Gastroesophageal sphincter (tissue), 4 donors: ENCODE data around the gene NCOR1. TPM values are rescaled to one million over a fixed set of nuclear protein-coding genes. Genes with fewer than 3 reads are reported as not detected.

ENCODE experiments used
- ATAC-seq: fragments of 150-250 bp; one replicate; pipeline ENCODE4 v1.9.1; 2016; ENCODE audit warnings: mild to moderate bottlenecking, moderate library complexity
- H3K27ac ChIP-seq, 4 donors: fragments of 200-600 bp; sonication (generic) in 3 of 4; 1 replicate in 3 of 4; 2 replicates in 1 of 4; pipeline ENCODE4 v1.5.1; 2016 to 2019
- H3K27me3 ChIP-seq: fragments of 200-600 bp; sonication (generic); one replicate; pipeline ENCODE4 v1.5.1; 2019
- H3K36me3 ChIP-seq, 2 donors: fragments of 200-600 bp; sonication (generic); one replicate each; pipeline ENCODE4 v1.5.1; 2019; ENCODE audit warnings: control low read depth in 1 of 2
- H3K4me1 ChIP-seq, 3 donors: fragments of 200-600 bp; sonication (generic); 1 replicate in 2 of 3; 2 replicates in 1 of 3; pipeline ENCODE4 v1.5.1; 2016 to 2019; ENCODE audit warnings: control low read depth in 2 of 3
- H3K4me3 ChIP-seq, 2 donors: fragments of 200-600 bp; sonication (generic); one replicate each; pipeline ENCODE4 v1.5.1; 2019; ENCODE audit warnings: mild to moderate bottlenecking in 1 of 2, moderate library complexity in 1 of 2
- H3K9me3 ChIP-seq, 3 donors: fragments of 200-600 bp; sonication (generic); one replicate each; pipeline ENCODE4 v1.5.1; 2017 to 2019; ENCODE audit warnings: control low read depth in 2 of 3
- CTCF ChIP-seq, 4 experiments: fragments of 200-600 bp in 2 of 4; fragments of 450-650 bp in 2 of 4; sonication (generic) in 1 of 4; IDR thresholded peaks; one replicate each; pipeline ENCODE4 v1.5.1; 2017 to 2019; ENCODE audit warnings: antibody characterized with exemption in 4 of 4, mild to moderate bottlenecking in 2 of 4, moderate library complexity in 2 of 4
- EP300 ChIP-seq: sonication (generic); formaldehyde crosslinking; IDR thresholded peaks from one replicate; pipeline ENCODE4 v1.6.1; 2017; ENCODE audit warnings: antibody characterized with exemption, mild to moderate bottlenecking
- POLR2A ChIP-seq, 2 donors: fragments of 450-650 bp; IDR thresholded peaks; one replicate each; pipeline ENCODE4 v1.6.1; 2017; ENCODE audit warnings: antibody characterized with exemption in 2 of 2, mild to moderate bottlenecking in 2 of 2, moderate library complexity in 1 of 2
- POLR2AphosphoS5 ChIP-seq: sonication (generic); formaldehyde crosslinking; IDR thresholded peaks from one replicate; pipeline ENCODE4 v1.6.1; 2017; ENCODE audit warnings: antibody characterized with exemption
- WGBS, 2 donors: methylation state at CpG; one replicate each; pipeline ENCODE4 v1.1.5; 2018; ENCODE audit warnings: low coverage in 1 of 2; 5-methylcytosine and 5-hydroxymethylcytosine counted together
- total RNA-seq, 4 donors: library from RNA; depleted of rRNA; stranded (reverse); fragments of >200 nt; gene quantifications; one replicate each; pipeline ENCODE4 v1.1.0, GENCODE V29; 2016

The NCOR1 gene
- total RNA-seq, 4 donors from 2014 or later = 76.3 to 160 (median 108) TPM

- TF ChIP-seq POLR2A (IDR thresholded peaks at IDR 0.05) (no peak), POLR2AphosphoS5 (no peak), CTCF (IDR thresholded peaks at IDR 0.05) (no peak), EP300 (no peak)
- H3K27me3 ChIP-seq = no peaks in the 10 kb centered on the region
- H3K4me1 ChIP-seq = peaks cover 0 to 7% (median 0%) of the 10 kb centered on the region in 3 donors
- no peak overlapping the region for H3K4me3 ChIP-seq
- H3K27ac ChIP-seq = no peak overlapping the region
- peaks cover 0 to 80% of the 10 kb centered on the region in 2 donors for H3K36me3 ChIP-seq
- no peak for ATAC-seq
- no peaks in the 10 kb centered on the region for H3K9me3 ChIP-seq
- WGBS, 2 donors = 79 to 95% methylated on average over 2 to 6 of the region's 6 CpGs
Observed at GRCh38 chr17:16101440-16101839, 113.9 kb downstream of the NCOR1 start.

GRCh38 chr17:16100737-16101400, 114.5 kb downstream of the NCOR1 start:
- 80 to 81% methylated on average over 5 to 8 of the region's 8 CpGs for WGBS, 2 donors
- no peak for ATAC-seq

GRCh38 chr17:16091773-16092172, 123.6 kb downstream of the NCOR1 start:
- peaks cover 0 to 44% of the 10 kb centered on the region in 2 donors for H3K36me3 ChIP-seq
- ATAC-seq = no peak
- WGBS, 2 donors = 96 to 97% methylated on average over 4 of the region's 4 CpGs
- no peak overlapping the region for H3K4me3 ChIP-seq
- no peak overlapping the region for H3K27ac ChIP-seq
- no peaks in the 10 kb centered on the region for H3K4me1 ChIP-seq
- TF ChIP-seq CTCF (IDR thresholded peaks at IDR 0.05) = no peak
- no peak for TF ChIP-seq POLR2A (IDR thresholded peaks at IDR 0.05)
- no peak for TF ChIP-seq POLR2AphosphoS5
- no peak for TF ChIP-seq EP300
- no peaks in the 10 kb centered on the region for H3K9me3 ChIP-seq
- H3K27me3 ChIP-seq = no peaks in the 10 kb centered on the region

More at GRCh38 chr17:16100737-16101400, 114.5 kb downstream of the NCOR1 start:
- Histone ChIP-seq H3K4me1 (peaks cover 0 to 1% (median 0%) of the 10 kb centered on the region in 3 donors), H3K27me3 (no peaks in the 10 kb centered on the region), H3K4me3 (no peak overlapping the region), H3K9me3 (no peaks in the 10 kb centered on the region), H3K36me3 (peaks cover 0 to 78% of the 10 kb centered on the region in 2 donors), H3K27ac (no peak overlapping the region)
- no peak for TF ChIP-seq POLR2A (IDR thresholded peaks at IDR 0.05)
- TF ChIP-seq CTCF (IDR thresholded peaks at IDR 0.05) = no peak
- TF ChIP-seq EP300 = no peak
- no peak for TF ChIP-seq POLR2AphosphoS5

GRCh38 chr17:16086957-16087356, 128.4 kb downstream of the NCOR1 start:
- no peak for ATAC-seq
- Histone ChIP-seq H3K27ac (no peak overlapping the region), H3K4me1 (peaks cover 0 to 17% (median 8%) of the 10 kb centered on the region in 3 donors), H3K4me3 (no peak overlapping the region), H3K27me3 (no peaks in the 10 kb centered on the region), H3K9me3 (no peaks in the 10 kb centered on the region), H3K36me3 (peaks cover 0 to 25% of the 10 kb centered on the region in 2 donors)
- WGBS, 2 donors = 75 to 93% methylated on average over 9 to 10 of the region's 10 CpGs
- TF ChIP-seq POLR2A (IDR thresholded peaks at IDR 0.05) (no peak), CTCF (IDR thresholded peaks at IDR 0.05) (no peak)

GRCh38 chr17:16085066-16085699, 130.2 kb downstream of the NCOR1 start:
- Histone ChIP-seq H3K36me3 (peaks cover 0 to 22% of the 10 kb centered on the region in 2 donors), H3K4me1 (peaks cover 0 to 17% (median 8%) of the 10 kb centered on the region in 3 donors), H3K4me3 (no peak overlapping the region), H3K27me3 (no peaks in the 10 kb centered on the region), H3K27ac (peak overlapping the region; percentile 63 to 73 (median 69)), H3K9me3 (no peaks in the 10 kb centered on the region)
- 44 to 62% methylated on average over 1 of the region's 1 CpG for WGBS, 2 donors
- ATAC-seq = peak; percentile 75
- TF ChIP-seq EP300 (no peak), POLR2A (IDR thresholded peaks at IDR 0.05) (no peak), POLR2AphosphoS5 (peak; percentile 70), CTCF (IDR thresholded peaks at IDR 0.05) (no peak)
